ENCODE results near the gene ARPC3. TPM values are rescaled to one million over a fixed set of nuclear protein-coding genes. Genes with fewer than 3 reads are reported as not detected.

Gene ARPC3
- total and polyA plus RNA-seq, 9 of the 15 experiments (the other 6 are each of a cell fraction or from before 2014, with no cell fraction given): 74.2 to 575 (median 345) TPM

DNA sequence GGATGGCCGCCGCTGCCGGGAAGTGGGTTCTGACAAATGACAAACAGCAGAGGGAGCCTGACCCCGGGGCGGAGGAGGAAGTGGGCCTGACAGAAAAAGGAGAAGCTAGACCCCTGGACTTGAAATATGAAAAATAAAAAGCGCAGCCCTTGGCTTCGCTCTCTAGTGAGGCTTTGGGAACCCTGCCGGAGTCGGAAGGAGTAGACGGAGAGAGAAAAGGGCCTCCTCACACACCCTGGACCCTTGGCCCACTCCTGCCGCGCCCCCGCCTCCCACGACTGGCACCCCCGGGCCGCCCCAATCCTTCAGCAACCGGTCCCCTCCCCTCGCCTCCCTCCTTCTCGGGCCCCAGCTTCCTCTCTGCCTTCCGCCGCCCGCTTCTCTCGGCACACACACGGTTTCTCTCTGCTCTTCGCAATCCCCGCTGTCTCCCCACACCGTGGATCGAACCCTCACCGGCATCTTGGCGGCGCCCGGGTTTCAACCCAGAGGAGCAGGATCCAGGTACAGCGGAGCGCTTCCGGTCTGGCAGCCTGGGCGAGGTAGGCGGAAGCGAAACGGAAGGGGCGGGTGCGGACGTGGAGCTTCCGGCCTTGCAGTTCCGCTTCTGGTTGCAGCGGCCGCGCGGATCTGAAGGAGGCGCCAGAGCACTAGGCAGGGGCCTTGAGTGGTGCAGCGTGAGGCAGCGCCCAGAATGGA is at the start of gene ARPC3 (continued):
- TF ChIP-seq, protein P1, sequence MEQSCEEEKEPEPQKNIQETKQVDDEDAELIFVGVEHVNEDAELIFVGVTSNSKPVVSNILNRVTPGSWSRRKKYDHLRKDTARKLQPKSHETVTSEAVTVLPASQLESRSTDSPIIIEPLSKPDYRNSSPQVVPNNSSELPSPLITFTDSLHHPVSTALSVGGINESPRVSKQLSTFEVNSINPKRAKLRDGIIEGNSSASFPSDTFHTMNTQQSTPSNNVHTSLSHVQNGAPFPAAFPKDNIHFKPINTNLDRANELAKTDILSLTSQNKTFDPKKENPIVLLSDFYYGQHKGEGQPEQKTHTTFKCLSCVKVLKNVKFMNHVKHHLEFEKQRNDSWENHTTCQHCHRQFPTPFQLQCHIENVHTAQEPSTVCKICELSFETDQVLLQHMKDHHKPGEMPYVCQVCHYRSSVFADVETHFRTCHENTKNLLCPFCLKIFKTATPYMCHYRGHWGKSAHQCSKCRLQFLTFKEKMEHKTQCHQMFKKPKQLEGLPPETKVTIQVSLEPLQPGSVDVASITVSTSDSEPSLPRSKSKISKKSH (CRISPR knock-in tag; IDR thresholded peaks at IDR 0.05): no peak
- TF ChIP-seq, protein P2, sequence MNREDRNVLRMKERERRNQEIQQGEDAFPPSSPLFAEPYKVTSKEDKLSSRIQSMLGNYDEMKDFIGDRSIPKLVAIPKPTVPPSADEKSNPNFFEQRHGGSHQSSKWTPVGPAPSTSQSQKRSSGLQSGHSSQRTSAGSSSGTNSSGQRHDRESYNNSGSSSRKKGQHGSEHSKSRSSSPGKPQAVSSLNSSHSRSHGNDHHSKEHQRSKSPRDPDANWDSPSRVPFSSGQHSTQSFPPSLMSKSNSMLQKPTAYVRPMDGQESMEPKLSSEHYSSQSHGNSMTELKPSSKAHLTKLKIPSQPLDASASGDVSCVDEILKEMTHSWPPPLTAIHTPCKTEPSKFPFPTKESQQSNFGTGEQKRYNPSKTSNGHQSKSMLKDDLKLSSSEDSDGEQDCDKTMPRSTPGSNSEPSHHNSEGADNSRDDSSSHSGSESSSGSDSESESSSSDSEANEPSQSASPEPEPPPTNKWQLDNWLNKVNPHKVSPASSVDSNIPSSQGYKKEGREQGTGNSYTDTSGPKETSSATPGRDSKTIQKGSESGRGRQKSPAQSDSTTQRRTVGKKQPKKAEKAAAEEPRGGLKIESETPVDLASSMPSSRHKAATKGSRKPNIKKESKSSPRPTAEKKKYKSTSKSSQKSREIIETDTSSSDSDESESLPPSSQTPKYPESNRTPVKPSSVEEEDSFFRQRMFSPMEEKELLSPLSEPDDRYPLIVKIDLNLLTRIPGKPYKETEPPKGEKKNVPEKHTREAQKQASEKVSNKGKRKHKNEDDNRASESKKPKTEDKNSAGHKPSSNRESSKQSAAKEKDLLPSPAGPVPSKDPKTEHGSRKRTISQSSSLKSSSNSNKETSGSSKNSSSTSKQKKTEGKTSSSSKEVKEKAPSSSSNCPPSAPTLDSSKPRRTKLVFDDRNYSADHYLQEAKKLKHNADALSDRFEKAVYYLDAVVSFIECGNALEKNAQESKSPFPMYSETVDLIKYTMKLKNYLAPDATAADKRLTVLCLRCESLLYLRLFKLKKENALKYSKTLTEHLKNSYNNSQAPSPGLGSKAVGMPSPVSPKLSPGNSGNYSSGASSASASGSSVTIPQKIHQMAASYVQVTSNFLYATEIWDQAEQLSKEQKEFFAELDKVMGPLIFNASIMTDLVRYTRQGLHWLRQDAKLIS (CRISPR knock-in tag; IDR thresholded peaks at IDR 0.05): peak; percentile 94; the same call in 1 of the 2 replicates
- TF ChIP-seq SMAD2 (IDR thresholded peaks at IDR 0.05; ENCODE audit: low read depth, low read length): no peak
- TF ChIP-seq MIER1 (IDR thresholded peaks at IDR 0.05; ENCODE audit: low read depth): no peak
- TF ChIP-seq, protein P3, sequence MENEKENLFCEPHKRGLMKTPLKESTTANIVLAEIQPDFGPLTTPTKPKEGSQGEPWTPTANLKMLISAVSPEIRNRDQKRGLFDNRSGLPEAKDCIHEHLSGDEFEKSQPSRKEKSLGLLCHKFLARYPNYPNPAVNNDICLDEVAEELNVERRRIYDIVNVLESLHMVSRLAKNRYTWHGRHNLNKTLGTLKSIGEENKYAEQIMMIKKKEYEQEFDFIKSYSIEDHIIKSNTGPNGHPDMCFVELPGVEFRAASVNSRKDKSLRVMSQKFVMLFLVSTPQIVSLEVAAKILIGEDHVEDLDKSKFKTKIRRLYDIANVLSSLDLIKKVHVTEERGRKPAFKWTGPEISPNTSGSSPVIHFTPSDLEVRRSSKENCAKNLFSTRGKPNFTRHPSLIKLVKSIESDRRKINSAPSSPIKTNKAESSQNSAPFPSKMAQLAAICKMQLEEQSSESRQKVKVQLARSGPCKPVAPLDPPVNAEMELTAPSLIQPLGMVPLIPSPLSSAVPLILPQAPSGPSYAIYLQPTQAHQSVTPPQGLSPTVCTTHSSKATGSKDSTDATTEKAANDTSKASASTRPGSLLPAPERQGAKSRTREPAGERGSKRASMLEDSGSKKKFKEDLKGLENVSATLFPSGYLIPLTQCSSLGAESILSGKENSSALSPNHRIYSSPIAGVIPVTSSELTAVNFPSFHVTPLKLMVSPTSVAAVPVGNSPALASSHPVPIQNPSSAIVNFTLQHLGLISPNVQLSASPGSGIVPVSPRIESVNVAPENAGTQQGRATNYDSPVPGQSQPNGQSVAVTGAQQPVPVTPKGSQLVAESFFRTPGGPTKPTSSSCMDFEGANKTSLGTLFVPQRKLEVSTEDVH (IDR thresholded peaks at IDR 0.05; ENCODE audit: low read depth, partially characterized antibody): peak; percentile 98
- peak; percentile 89; the same call in 1 of the 2 replicates for TF ChIP-seq PHF8 (IDR thresholded peaks at IDR 0.05; ENCODE audit: borderline replicate concordance, low read length)
- peak; percentile 71 for TF ChIP-seq DIDO1 (tag; IDR thresholded peaks at IDR 0.05; ENCODE audit: low read depth)
- peak; percentile 74 for TF ChIP-seq HCFC1 (IDR thresholded peaks at IDR 0.05; ENCODE audit: low read depth, low read length)
- peak; percentile 66 for TF ChIP-seq TBP (optimal IDR thresholded peaks at IDR 0.05; ENCODE audit: low read depth, low read length)
- TF ChIP-seq, protein P4, sequence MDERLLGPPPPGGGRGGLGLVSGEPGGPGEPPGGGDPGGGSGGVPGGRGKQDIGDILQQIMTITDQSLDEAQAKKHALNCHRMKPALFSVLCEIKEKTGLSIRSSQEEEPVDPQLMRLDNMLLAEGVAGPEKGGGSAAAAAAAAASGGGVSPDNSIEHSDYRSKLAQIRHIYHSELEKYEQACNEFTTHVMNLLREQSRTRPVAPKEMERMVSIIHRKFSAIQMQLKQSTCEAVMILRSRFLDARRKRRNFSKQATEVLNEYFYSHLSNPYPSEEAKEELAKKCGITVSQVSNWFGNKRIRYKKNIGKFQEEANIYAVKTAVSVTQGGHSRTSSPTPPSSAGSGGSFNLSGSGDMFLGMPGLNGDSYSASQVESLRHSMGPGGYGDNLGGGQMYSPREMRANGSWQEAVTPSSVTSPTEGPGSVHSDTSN (CRISPR knock-in tag; IDR thresholded peaks at IDR 0.05; ENCODE audit: low read depth): no peak
- TF ChIP-seq, protein P4 (tag; conservative IDR thresholded peaks at IDR 0.05; ENCODE audit: low read depth): 0 out of 2 replicates have a peak, but pooled peaks have one; percentile 0
